Measurements from ENCODE around the gene SLC26A1.

GRCh38 chr4:964346-965025 is 28.7 kb downstream of the SLC26A1 start:
- TF ChIP-seq CTCF (IDR thresholded peaks at IDR 0.05; ENCODE audit: low read length) (no peak), EZH2 (optimal IDR thresholded peaks at IDR 0.05; ENCODE audit: low read depth, low read length) (no peak), EZH2phosphoT487 (IDR thresholded peaks at IDR 0.05; ENCODE audit: low read length) (no peak)

Measured in MM.1S (cell line).